HG02970 (cell line): ENCODE results near the gene PBOV1.

Experiments
- ATAC-seq: cut with Tn5 transposase; IDR thresholded peaks from one replicate; pipeline ENCODE4 v1.9.1; 2021; ENCODE audit warnings: mild to moderate bottlenecking, moderate library complexity, moderate number of reproducible peaks; ENCODE audit not compliant: unreplicated experiment, low FRiP score

Gene PBOV1

DNA sequence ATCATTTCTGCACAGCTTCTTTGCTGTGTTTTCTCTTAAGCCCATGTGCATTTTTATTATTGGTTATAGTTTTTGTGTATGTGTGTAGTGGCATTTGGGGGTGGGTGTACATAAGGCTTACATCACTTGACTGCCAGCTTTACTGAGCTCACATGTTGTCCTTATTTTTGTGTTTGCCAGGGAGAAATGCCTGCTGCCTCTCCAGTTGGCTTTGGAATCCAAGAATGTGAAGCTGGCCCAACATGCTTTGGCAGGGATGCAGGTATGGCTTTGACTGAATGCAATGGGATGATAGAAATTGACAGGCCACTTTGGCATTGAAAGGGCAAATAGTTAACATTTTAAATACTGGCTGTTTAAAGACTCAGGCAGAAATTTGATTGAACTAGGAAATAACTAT lies 11.4 kb downstream of the PBOV1 start:
- ATAC-seq = no peak

DNA sequence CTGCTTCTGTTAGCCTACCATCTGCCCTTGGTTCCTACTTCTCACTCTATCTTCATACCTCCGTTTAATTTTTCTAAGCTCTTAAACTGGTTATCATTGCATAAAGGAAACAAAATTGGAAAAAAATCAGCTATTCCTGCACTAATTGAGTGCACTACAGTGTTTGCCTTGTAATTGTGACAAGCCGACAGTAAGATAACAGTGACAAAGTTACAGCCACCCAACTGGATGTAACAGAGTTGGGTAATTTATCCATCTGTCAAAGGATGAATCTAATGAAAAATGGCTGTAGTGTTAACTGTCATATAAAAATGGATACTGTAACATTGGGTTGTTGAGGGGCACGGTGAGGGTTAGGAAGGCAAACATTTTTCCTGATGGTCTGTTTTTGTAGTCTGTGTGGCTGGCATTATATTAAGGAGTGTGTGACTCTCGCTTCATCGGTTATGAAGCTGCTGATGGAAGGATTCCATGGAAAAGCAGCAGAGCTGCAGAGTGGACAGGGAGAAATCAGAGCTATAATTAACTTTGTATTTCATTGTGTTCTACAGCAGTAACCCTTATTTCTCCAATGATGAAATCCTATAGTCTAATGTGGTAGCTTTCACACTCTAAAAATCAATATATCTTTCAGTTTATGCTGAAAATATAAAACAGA lies 12.7 kb downstream of the PBOV1 start:
- no peak for ATAC-seq

DNA sequence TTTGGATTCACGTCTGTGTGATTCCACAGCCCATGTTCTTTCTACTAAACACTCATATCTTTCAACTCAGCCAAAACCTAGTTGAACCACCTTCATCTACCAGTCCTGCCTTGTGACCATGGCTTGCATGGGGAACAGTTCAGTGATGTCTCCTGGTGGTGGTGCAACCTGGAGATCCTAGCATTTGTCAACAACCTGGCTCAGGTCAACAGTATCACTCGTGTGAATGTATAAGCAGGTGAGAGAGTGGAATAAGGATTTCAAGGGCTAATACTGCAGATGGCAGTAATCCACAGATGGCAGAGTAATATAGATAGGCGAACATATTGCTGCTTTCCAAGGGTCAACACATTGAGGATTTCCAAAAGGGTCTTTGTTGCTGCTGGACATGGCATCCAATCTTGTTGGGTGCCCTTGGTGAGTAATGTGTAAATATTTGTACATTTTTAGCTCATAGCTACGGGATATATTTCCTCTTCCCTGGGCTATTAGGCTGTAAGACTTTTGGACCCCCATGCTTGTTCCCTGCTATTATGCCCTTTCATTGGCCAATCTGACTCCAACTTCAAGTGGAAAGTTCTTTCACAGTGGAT lies 13.4 kb downstream of the PBOV1 start:
- ATAC-seq = no peak

DNA sequence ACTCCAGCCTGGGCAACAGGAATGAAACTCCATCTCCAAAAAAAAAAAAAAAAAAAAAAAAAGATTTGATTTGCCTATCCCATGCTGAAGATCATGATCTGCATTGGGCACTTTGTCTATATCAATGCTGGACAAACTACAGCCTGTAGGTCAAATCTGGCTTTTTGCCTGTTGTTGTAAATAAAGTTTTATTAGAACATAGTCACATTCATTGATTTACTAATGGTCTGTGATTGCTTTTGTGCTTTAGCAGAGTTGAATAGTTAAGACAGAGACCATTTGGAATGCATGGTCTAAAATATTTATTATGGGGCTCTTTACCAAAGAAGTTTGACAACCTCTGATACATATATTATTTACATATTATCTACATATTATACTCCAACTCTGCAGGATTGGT lies 14.0 kb downstream of the PBOV1 start:
- ATAC-seq = no peak

DNA sequence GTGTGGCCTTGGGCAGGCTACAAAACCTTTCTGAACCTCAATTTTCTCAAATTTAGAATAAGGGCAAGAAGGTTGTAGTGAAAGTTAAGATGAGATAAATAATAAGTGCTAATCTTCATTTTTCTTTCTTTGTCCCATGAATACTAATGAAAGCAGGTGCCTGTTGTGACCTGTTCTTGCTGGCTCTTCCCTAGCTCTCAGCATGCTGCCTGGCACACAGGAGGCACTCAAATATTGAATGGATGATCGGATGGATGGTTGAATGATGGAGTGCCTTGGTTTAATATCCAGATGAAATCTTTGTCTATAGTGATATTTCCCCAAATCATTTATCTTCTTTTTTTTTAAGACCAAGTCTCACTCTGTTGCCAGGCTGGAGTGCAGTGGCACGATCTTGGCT lies 15.0 kb downstream of the PBOV1 start:
- no peak for ATAC-seq

DNA sequence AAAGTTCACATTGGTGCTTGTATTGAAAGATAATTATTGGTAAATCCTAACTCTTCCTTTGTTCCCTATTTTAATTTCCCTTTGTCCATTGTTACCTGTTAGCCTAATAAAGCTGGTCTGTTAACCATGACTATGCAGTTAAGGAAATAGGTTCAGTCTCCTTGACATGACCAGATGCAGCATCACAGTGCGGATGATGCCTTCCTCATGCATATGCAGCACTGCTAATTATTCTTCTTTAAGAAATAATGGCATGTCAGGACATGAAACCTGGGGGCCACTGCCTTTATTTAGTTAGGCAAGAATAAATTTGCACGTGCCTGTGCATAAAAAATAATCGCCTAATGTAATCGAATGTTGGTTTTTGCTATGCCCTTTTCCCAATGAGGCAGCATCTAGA lies 16.5 kb downstream of the PBOV1 start:
- no peak for ATAC-seq

DNA sequence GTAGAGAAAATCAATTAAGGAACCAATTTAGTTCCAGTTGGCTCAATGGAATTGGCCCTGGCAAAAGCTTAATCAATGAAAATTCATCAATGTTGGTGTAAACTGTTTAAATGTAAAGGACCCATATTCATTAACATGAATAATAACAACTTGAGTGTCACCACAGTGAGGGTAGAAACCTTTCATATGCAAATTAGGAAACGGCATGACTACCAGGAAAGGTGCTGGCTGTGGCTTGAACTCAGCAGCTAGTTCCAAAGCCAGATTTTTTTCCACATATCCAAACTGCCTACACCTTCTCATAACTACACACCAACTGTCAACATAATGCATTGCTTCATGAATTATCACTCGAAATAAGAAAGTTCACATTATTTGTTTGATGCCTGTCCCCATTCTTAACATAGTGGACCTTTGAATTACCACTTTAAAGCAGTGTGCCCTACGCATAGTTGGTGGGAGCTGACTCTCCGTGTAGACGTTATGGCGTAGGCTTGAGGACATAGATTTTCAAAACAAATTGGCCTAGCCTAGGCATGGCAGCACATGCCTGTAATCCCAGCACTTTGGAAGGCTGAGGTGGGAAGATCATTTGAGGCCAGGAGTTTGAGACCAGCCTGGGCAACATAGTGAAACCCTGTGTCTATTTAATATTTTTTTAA lies 19.7 kb downstream of the PBOV1 start:
- ATAC-seq = no peak

DNA sequence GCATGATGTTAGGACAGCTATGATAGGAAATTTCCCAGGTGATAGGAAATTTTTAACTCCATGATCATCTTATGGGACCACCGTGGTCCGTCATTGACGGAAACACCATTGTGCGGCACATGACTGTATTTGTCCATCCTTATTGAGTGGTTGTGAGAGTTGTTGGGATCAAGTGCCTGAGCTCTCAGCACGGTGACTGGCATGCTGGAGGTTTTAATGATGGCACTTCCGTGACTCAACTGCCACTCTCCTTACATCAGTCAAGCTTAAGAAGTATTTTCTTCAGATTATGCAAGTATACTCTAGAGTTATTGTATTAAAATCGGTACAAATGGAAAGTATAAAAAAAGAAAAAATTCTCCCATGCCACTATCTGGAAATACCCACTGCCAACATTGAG lies 20.7 kb downstream of the PBOV1 start:
- no peak for ATAC-seq

DNA sequence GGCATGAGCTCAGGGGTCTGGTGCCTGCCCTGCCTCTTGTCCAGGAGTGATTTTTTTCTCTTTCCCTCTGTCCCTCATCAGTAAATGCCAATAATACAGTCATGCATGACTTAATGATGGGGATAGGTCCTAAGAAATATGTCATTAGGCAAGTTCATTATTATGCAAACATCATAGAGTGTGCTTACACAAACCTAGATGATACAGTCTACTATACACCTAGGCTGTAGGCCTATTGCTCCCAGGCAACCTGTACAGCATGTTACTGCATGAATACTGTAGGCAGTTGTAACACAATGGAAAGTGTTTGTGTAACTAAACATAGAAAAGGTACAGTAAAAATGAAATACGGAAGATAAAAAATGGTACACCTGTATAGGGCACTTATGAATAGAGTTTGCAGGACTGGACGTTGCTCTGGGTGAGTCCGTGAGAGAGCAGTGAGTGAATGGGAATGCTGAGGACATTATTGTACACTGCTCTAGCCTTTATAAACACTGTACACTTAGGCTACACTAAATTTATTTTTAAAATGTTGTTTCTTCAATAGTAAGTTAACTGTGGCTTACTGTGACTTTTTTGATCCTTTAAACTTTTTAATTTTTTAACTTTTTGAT lies 22.1 kb downstream of the PBOV1 start:
- no peak for ATAC-seq

DNA sequence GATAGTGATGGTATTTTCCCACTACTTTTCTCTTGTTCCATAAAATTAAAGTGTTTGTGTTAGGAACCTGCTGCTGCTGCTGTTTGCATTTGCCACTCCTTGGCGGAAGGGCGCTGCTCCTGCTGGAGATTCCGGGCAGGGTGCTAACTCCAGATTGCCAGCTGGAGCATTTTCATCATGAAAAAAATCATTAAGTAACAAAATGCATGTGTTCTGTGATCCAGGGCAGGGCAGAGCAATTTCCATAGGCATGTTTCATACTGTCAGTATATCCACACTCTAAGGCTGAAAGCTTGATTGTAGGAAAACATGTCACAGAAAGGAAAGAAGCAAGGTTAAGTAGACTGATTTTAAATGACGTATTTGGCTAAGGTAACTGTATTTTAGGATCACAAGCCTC lies 24.0 kb downstream of the PBOV1 start:
- ATAC-seq = no peak

DNA sequence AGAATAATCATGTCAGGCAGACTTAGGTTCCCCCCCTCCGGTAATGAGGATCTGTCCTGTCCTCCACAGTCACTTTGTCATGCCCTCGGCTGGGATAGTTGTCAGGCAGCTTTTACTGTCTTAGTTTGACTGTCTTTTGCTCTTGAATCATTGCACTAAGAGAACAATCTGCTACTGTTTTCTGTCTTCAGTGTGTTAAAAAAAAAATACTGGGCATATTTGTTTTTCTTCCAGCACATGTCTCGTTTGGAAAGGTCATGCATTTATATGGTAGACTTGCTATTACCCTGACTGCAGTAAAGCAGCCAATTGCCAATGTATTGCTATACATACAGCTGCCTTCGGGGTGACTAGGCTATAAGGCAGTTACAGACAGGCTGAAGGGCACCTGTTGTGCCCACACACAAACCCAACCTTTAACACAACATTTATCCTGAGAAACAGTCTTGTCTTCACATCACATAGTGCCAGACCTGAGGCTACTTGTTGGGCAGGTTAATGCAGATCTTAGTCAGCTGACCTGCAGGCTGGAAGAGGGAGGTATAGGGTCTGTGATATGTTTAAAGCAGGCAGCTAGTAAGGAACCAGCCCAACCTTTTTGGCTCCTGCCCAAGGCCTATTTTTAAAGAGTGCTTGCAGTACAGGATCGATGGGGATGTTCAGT lies 29.9 kb downstream of the PBOV1 start:
- ATAC-seq = no peak

DNA sequence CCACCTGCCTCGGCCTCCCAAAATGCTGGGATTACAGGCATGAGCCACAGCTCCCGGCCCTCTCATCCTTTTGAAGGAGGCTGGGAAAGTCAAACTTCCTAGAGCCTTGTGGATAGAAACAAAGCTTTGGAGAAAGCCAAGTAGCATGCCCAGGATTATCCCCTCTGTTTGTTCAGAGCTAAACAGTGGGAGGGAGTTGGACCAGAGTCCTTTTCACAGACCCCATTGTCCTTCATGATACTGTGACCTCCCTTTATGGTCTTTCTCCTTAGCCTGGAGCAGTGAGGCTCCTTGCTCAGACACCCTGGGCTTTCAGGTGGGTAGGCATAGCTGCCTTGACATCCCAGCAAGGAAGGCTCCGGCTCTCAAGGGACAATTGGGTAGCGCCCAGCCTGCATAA lies 31.1 kb downstream of the PBOV1 start:
- ATAC-seq = no peak

DNA sequence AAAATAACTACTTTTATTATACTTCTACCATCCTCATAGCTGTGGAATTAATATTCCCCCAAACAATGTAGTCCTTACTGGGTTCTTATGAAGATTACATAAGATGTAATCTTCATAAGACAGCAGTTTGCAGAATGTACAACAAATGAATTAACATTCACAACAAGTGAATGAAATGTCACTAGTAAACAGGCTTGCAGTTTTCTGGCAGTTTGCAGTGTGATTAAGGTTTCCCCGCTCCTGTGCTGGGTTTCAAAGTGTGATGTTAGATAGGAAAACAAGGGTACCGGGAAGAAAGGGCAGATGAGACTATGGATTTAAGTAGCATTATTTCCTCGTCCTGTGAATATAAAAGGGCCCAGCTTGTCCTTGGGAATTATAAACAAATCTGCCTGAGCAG lies 34.1 kb downstream of the PBOV1 start:
- no peak for ATAC-seq

DNA sequence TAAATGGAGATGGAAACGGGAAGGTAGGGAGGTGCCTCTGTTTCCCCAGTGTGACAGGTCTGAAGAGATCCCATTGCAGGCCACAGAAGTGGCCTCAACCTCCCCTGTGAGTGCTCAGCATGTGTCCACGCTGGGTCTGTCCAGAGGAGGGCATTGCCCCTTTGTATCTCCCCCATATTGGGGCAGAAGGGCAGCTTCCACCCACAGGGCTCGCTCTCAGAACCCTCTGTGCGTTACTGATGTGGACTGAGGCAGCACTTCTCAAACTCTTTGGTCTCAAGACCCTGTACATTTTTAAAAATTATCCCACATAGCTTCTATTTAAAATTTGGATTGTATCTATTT lies 34.5 kb downstream of the PBOV1 start:
- ATAC-seq = no peak

DNA sequence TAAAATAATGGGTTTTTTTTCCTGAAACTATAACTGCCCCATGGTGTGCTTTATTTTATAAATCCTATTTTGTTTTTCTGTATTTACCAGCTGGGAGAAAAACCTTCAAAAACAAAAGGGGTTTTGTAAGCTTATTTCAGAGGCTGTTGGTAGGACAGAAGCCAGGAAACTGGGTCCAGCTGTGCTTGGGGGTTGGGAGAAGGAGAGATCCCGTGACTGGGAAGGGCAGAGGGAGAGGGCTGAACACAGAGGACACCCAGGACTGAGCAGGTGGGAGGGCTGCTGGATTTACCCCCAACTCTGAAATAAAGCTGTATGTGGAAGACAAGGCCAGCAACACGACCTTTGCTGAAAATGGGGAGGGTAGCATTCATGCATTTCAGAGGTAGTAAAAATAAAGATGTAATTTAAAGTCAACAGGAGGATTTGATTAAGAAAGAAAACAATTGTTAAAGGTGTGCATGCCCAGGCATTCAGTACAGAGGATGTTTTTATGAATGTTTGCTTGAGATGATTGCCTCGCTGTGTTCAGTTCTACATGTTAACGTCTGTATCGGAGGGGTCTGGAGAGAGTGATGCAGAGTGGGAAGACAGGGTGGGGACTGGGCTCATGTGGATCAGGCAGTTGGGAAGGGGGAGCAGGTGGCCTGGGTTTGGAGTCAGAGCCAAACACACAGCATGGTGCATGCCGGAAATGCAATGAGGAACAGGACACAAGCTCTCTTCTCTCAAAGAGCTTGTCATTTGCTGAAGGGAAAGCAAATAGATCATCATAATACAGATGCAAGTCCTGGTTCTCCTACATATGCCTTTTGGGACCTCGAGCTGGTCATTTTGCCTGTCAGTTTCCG lies 35.1 kb downstream of the PBOV1 start:
- no peak for ATAC-seq

DNA sequence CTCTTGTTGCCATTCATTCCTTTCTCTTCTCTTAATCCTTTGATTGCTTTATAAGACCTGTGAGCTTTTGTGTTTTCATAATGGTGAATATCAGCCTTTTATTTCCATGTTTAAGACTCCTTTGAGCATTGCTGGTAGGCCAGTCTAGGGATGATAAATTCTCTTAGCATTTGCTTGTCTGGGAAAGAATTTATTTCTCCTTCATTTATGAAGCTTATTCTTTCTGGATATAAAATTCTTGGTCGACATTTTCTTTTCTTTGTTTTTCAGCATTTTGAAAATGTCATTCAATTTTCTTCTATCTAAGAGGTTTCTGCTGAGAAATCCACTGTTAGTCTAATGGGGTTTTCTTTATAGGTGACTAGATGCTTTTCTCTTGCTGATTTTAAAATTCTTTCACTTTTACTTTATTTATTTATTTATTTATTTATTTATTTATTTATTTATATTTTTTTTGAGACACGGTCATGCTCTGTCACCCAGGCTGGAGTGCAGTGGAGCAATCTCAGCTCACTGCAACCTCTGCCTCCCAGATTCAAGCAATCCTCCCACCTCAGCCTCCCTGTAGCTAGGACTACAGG lies 41.5 kb downstream of the PBOV1 start:
- ATAC-seq = no peak

DNA sequence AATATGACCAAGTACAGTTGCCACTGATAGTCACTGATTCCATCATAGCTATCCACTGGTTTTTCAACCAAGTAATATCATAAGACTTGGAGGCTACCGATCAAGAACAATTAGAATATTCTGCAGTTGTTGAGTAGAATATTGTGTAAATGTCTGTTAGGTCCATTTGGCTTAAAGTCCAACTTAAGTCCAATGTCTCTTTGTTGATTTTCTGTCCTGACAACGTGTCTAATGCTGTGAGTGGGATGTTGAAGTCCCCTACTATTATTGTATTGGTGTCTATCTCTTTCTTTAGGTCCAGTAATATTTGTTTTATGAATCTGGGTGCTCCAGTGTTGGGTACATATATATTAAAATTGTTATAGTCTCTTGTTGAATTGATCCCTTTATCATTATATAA lies 42.7 kb downstream of the PBOV1 start:
- no peak for ATAC-seq
